Measurements from ENCODE around the gene CYGB. TPM values are rescaled to one million over a fixed set of nuclear protein-coding genes. Genes with fewer than 3 reads are reported as not detected.
A peak's percentile ranks its signal among the peaks of the same experiment; 100 is the strongest.

The CYGB gene
- total RNA-seq, 4 donors from 2014 or later = 2.8 to 18.2 (median 10.4) TPM

- H3K4me1 ChIP-seq = peaks cover 48% of the 10 kb centered on the region
- H3K36me3 ChIP-seq = no peaks in the 10 kb centered on the region
- H3K9me3 ChIP-seq = no peaks in the 10 kb centered on the region
- no peak for TF ChIP-seq POLR2A (IDR thresholded peaks at IDR 0.05)
- TF ChIP-seq POLR2AphosphoS5 (IDR thresholded peaks at IDR 0.05) = no peak
- TF ChIP-seq EP300 (IDR thresholded peaks at IDR 0.05) = no peak
- TF ChIP-seq, protein P1, sequence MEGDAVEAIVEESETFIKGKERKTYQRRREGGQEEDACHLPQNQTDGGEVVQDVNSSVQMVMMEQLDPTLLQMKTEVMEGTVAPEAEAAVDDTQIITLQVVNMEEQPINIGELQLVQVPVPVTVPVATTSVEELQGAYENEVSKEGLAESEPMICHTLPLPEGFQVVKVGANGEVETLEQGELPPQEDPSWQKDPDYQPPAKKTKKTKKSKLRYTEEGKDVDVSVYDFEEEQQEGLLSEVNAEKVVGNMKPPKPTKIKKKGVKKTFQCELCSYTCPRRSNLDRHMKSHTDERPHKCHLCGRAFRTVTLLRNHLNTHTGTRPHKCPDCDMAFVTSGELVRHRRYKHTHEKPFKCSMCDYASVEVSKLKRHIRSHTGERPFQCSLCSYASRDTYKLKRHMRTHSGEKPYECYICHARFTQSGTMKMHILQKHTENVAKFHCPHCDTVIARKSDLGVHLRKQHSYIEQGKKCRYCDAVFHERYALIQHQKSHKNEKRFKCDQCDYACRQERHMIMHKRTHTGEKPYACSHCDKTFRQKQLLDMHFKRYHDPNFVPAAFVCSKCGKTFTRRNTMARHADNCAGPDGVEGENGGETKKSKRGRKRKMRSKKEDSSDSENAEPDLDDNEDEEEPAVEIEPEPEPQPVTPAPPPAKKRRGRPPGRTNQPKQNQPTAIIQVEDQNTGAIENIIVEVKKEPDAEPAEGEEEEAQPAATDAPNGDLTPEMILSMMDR (IDR thresholded peaks at IDR 0.05) = no peak
- peak overlapping the region; percentile 11 for H3K27ac ChIP-seq
- H3K4me3 ChIP-seq = no peak overlapping the region
- 56% methylated on average over 4 of the region's 4 CpGs for WGBS
- no peak for DNase-seq (ENCODE audit: low spot score in 2 of 2)
- H3K27me3 ChIP-seq = no peaks in the 10 kb centered on the region
Measured at GRCh38 chr17:76551685-76552084, 14.2 kb upstream of the CYGB start.

- TF ChIP-seq, protein P1 (IDR thresholded peaks at IDR 0.05) = no peak
- TF ChIP-seq POLR2AphosphoS5 (IDR thresholded peaks at IDR 0.05) = peak in 1 of 3 donors; percentile 19
- TF ChIP-seq POLR2A (IDR thresholded peaks at IDR 0.05) = no peak
- TF ChIP-seq EP300 (IDR thresholded peaks at IDR 0.05) = no peak
- Histone ChIP-seq H3K9me3 (no peaks in the 10 kb centered on the region), H3K4me3 (no peak overlapping the region), H3K27ac (peak overlapping the region; percentile 11), H3K27me3 (no peaks in the 10 kb centered on the region), H3K36me3 (no peaks in the 10 kb centered on the region), H3K4me1 (peaks cover 48% of the 10 kb centered on the region)
- no peak for DNase-seq (ENCODE audit: low spot score in 2 of 2)
- 37% methylated on average over 15 of the region's 15 CpGs for WGBS
Measured at GRCh38 chr17:76550712-76551615, 13.5 kb upstream of the CYGB start.

- WGBS = 83% methylated on average over 7 of the region's 7 CpGs
- Histone ChIP-seq H3K27ac (peak overlapping the region; percentile 11), H3K4me1 (peaks cover 55% of the 10 kb centered on the region)
Measured at GRCh38 chr17:76549539-76549938, 12.0 kb upstream of the CYGB start.

DNA sequence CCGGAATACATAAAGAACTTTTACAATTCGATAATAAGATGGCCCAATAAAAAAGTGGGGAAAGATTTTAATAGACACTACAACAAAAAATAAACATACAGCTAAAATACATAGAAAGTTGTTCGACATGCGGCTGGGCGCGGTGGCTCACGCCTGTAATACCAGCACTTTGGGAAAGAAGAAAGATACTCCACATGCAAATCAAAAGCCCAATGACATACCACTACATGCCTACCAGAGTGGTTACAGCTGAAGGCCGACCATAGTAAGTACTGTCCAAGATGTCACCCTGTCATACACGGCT, 11.7 kb upstream of the CYGB start:
- peaks cover 56% of the 10 kb centered on the region for H3K4me1 ChIP-seq
- no peak overlapping the region for H3K27ac ChIP-seq
- TF ChIP-seq POLR2AphosphoS5 (IDR thresholded peaks at IDR 0.05) (no peak), EP300 (IDR thresholded peaks at IDR 0.05) (no peak), POLR2A (IDR thresholded peaks at IDR 0.05) (no peak)
- TF ChIP-seq, protein P1 (IDR thresholded peaks at IDR 0.05) = no peak
- DNase-seq (ENCODE audit: low spot score in 2 of 2) = no peak
- 90% methylated on average over 9 of the region's 9 CpGs for WGBS
- no peak overlapping the region for H3K4me3 ChIP-seq
- H3K27me3 ChIP-seq = no peaks in the 10 kb centered on the region
- no peaks in the 10 kb centered on the region for H3K9me3 ChIP-seq
- no peaks in the 10 kb centered on the region for H3K36me3 ChIP-seq

More at GRCh38 chr17:76549539-76549938, 12.0 kb upstream of the CYGB start:
- no peak overlapping the region for H3K4me3 ChIP-seq
- H3K36me3 ChIP-seq = no peaks in the 10 kb centered on the region
- no peak for DNase-seq (ENCODE audit: low spot score in 2 of 2)
- no peaks in the 10 kb centered on the region for H3K9me3 ChIP-seq
- no peaks in the 10 kb centered on the region for H3K27me3 ChIP-seq
- no peak for TF ChIP-seq POLR2AphosphoS5 (IDR thresholded peaks at IDR 0.05)
- TF ChIP-seq EP300 (IDR thresholded peaks at IDR 0.05) = no peak
- TF ChIP-seq, protein P1 (IDR thresholded peaks at IDR 0.05) = no peak
- no peak for TF ChIP-seq POLR2A (IDR thresholded peaks at IDR 0.05)

DNA sequence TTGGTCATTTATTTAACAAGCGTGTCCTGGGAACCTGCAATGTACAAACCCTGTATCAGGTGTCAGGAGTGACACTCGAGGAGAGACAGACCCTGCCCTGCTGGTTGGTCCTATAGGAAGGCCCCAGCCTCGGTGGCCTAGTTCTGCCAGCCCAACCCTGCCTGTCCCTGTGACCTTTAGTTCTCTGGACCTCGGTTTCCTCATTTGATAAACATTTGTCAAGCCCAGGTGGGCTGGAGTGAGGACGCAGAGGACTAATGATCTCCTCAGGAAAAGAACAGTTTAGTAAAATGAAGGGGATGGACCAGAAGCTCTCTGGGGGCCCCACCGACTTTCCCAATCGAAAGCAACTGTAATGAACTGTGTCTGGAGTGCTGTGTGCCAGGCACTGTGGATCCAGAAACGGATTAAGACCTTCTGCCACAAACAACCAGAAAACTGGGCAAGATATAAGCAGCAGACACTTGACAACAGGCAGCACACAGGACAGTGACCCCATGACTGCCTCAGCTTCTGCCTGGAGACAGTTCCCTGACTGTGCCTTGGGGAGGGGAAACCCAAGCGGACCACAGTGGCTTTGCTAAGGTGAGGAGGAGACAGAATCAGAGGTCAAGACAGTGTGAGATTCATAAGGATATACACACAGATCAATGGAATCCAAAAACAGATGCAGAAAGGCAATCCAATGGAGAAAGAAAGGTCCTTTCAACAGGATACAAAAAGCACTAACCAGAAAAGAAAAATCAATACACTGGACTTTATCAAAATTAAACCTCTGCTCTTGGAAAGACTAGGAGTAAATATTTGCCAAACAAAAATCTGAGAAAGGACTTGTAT, 11.1 kb upstream of the CYGB start:
- no peaks in the 10 kb centered on the region for H3K36me3 ChIP-seq
- no peak for DNase-seq (ENCODE audit: low spot score in 2 of 2)
- H3K4me1 ChIP-seq = peaks cover 61% of the 10 kb centered on the region
- TF ChIP-seq EP300 (IDR thresholded peaks at IDR 0.05) (no peak), POLR2A (IDR thresholded peaks at IDR 0.05) (no peak), POLR2AphosphoS5 (IDR thresholded peaks at IDR 0.05) (no peak)
- TF ChIP-seq, protein P1 (IDR thresholded peaks at IDR 0.05) = no peak
- H3K9me3 ChIP-seq = no peaks in the 10 kb centered on the region
- H3K27ac ChIP-seq = no peak overlapping the region
- 69% methylated on average over 9 of the region's 9 CpGs for WGBS
- no peaks in the 10 kb centered on the region for H3K27me3 ChIP-seq
- H3K4me3 ChIP-seq = no peak overlapping the region
